IMR-90 (cell line): Measurements from ENCODE around the gene CREB5.
A peak's percentile ranks its signal among the peaks of the same experiment; 100 is the strongest.

Source experiments
- BHLHE40 ChIP-seq: fragments of 150-350 bp; IDR thresholded peaks from 2 replicates; pipeline ENCODE4 v1.6.1; 2016; ENCODE audit warnings: mild to moderate bottlenecking, low read depth, low read length
- CEBPB ChIP-seq: IDR thresholded peaks from 2 replicates; pipeline ENCODE4 v1.6.1; 2012; ENCODE audit warnings: low read depth, low read length, improper control_type of control experiment
- CHD1 ChIP-seq: IDR thresholded peaks from 2 replicates; pipeline ENCODE4 v1.6.1; 2012; ENCODE audit warnings: low read depth, low read length, improper control_type of control experiment
- MAFK ChIP-seq: IDR thresholded peaks from 2 replicates; pipeline ENCODE4 v1.6.1; 2012; ENCODE audit warnings: low read depth, low read length, improper control_type of control experiment
- MAZ ChIP-seq: IDR thresholded peaks from 2 replicates; pipeline ENCODE4 v1.6.1; 2012; ENCODE audit warnings: low read depth, mild to moderate bottlenecking, low read length, improper control_type of control experiment, moderate library complexity, borderline replicate concordance
- MXI1 ChIP-seq: IDR thresholded peaks from 2 replicates; pipeline ENCODE4 v1.6.1; 2012; ENCODE audit warnings: low read depth, mild to moderate bottlenecking, low read length, moderate library complexity, borderline replicate concordance
- NFE2L2 ChIP-seq: fragments of 150-350 bp; IDR thresholded peaks from 2 replicates; pipeline ENCODE4 v1.6.1; 2016; ENCODE audit warnings: low read depth, mild to moderate bottlenecking, low read length
- POLR2A ChIP-seq: IDR thresholded peaks from 2 replicates; pipeline ENCODE4 v1.6.1; 2012; ENCODE audit warnings: mild to moderate bottlenecking, low read depth, low read length
- TF ChIP-seq, protein P1 (sequence below): conservative IDR thresholded peaks from 2 replicates; pipeline ENCODE4 v1.5.1; 2012; ENCODE audit warnings: mild to moderate bottlenecking, low read depth, low read length, improper control_type of control experiment

- TF ChIP-seq, protein P1, sequence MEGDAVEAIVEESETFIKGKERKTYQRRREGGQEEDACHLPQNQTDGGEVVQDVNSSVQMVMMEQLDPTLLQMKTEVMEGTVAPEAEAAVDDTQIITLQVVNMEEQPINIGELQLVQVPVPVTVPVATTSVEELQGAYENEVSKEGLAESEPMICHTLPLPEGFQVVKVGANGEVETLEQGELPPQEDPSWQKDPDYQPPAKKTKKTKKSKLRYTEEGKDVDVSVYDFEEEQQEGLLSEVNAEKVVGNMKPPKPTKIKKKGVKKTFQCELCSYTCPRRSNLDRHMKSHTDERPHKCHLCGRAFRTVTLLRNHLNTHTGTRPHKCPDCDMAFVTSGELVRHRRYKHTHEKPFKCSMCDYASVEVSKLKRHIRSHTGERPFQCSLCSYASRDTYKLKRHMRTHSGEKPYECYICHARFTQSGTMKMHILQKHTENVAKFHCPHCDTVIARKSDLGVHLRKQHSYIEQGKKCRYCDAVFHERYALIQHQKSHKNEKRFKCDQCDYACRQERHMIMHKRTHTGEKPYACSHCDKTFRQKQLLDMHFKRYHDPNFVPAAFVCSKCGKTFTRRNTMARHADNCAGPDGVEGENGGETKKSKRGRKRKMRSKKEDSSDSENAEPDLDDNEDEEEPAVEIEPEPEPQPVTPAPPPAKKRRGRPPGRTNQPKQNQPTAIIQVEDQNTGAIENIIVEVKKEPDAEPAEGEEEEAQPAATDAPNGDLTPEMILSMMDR, result no peak
- TF ChIP-seq NFE2L2, result no peak
- peak; percentile 95 for TF ChIP-seq CEBPB
- TF ChIP-seq MAFK, result 0 out of 2 replicates have a peak, but pooled peaks have one; percentile 3
- peak; percentile 70; the same call in 1 of the 2 replicates for TF ChIP-seq MAZ
- TF ChIP-seq POLR2A, result peak; percentile 93
- TF ChIP-seq BHLHE40, result no peak
- TF ChIP-seq MXI1, result no peak; the same call in 1 of the 2 replicates
- TF ChIP-seq CHD1, result no peak
These were observed 273.5 kb downstream of the CREB5 start for GRCh38 chr7:28685644-28686417.
